Astrocyte of the spinal cord (primary cell): ENCODE results near the gene SLC2A11.

Experiments used
- DNase-seq: peaks from one replicate; pipeline ENCODE4 v3.0.0; 2011; ENCODE audit warnings: low read depth, low spot score
- H3K4me3 ChIP-seq: 2 replicates; pipeline ENCODE4 v1.5.1; 2011; ENCODE audit warnings: low read depth, mild to moderate bottlenecking, low read length, moderate library complexity
- in situ Hi-C: cut with HindIII; loops from 2 replicates; pipeline ENCODE4 v1.10.0; 2017; ENCODE audit warnings: low sequenced_read_pairs
- TF ChIP-seq, protein P1 (sequence below): IDR thresholded peaks from 2 replicates; pipeline ENCODE4 v1.5.1; 2012; ENCODE audit warnings: low read depth, mild to moderate bottlenecking, low read length, inconsistent platforms

Gene SLC2A11

DNA sequence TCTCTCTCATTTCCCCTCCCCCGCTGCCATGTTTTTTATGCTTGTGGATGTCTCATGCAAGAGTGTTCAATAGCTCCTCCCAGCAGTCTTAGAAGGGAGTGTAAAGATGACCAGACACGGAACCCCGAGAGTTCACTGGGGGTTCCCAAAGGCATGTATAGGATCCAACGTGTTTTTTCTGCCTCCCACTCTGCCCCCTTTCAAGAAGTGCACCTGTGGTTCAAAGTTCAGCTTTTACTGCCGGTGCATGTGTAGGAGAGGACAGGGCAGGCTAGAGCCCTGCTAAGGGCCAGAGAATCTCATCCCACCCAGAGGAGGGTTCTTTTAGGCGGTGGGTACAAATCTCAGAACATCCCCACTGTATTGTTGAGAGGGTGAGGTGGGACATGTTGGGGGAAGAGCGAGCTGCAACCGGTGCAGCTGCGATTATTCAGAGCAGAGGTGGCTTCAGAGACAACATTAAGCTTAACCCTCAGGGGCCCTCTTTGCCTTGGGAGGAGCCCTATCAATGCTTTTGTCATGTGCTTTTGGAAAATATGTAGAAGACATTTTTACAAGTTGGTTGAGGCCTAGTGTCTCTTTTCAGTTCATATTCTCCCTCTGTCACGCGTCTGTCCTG is 51.0 kb downstream of the SLC2A11 start:
- no peak overlapping the region for H3K4me3 ChIP-seq
- in situ Hi-C loops: no loop called here
- TF ChIP-seq, protein P1, sequence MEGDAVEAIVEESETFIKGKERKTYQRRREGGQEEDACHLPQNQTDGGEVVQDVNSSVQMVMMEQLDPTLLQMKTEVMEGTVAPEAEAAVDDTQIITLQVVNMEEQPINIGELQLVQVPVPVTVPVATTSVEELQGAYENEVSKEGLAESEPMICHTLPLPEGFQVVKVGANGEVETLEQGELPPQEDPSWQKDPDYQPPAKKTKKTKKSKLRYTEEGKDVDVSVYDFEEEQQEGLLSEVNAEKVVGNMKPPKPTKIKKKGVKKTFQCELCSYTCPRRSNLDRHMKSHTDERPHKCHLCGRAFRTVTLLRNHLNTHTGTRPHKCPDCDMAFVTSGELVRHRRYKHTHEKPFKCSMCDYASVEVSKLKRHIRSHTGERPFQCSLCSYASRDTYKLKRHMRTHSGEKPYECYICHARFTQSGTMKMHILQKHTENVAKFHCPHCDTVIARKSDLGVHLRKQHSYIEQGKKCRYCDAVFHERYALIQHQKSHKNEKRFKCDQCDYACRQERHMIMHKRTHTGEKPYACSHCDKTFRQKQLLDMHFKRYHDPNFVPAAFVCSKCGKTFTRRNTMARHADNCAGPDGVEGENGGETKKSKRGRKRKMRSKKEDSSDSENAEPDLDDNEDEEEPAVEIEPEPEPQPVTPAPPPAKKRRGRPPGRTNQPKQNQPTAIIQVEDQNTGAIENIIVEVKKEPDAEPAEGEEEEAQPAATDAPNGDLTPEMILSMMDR: no peak
- no peak for DNase-seq

DNA sequence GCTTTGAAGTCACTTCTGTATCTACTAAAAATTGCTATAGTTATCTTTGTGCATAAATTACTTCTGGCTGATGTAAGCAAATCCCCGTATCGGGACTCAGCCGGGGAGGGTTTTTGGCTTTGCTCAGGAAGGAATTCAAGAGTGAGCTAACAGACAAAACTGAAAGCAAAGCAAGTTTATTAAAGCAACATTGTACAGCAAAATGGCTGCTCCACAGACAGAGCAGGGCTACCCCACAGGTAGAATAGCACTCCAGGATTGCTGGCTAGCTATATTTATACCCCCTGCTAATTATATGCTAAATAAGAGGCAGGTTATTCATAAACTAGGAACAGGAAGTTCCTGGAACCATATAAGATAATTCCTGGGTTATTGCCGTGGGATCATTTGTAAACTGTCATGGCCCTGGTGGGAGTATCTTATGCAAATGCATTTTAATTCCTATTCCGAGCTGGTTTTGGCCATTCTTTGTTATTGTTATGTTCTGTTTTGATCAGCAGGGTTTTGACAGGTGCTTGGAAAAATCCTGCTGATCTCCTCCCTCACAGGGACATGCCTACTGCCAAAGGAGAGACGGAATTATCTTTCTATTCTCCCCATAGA is 51.7 kb downstream of the SLC2A11 start:
- in situ Hi-C loops: no loop called here
- TF ChIP-seq, protein P1: no peak

DNA sequence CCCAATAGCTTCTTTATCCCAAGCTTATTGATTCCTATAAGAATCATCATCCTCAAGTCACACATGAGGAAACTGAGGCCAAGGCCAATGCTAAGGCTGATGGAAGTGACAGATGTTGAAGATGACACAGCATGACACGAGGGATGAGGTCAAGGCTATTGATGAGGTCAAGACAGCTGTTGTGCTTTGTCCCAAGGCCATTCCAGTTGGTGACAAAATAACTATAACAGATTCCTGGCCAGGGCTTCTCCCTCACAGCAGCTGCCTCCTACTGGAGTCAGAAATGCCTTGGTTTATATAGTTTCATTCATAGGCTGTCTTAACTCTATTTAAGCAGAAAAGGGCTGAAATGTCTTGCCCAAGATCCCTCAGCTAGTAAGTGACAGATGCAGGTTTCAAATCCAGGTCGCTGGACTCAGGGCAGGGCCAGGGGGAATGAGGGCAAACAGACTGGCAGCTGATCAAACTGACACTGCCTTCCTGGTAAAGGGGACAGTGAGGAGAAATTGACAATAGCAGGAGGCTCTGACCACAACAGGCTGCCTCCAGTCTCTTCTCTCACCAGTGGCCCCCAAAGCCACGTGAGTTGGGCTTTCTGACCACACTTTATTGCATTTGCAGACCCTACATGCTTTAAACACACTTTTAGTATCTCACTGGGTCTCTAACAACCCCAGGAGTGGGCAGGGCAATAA is 53.0 kb downstream of the SLC2A11 start:
- DNase-seq: no peak
- in situ Hi-C loops: no loop called here
- H3K4me3 ChIP-seq: no peak overlapping the region
- TF ChIP-seq, protein P1: no peak

More for the DNA sequence above, 51.7 kb downstream of the SLC2A11 start:
- H3K4me3 ChIP-seq: no peak overlapping the region
- no peak for DNase-seq

DNA sequence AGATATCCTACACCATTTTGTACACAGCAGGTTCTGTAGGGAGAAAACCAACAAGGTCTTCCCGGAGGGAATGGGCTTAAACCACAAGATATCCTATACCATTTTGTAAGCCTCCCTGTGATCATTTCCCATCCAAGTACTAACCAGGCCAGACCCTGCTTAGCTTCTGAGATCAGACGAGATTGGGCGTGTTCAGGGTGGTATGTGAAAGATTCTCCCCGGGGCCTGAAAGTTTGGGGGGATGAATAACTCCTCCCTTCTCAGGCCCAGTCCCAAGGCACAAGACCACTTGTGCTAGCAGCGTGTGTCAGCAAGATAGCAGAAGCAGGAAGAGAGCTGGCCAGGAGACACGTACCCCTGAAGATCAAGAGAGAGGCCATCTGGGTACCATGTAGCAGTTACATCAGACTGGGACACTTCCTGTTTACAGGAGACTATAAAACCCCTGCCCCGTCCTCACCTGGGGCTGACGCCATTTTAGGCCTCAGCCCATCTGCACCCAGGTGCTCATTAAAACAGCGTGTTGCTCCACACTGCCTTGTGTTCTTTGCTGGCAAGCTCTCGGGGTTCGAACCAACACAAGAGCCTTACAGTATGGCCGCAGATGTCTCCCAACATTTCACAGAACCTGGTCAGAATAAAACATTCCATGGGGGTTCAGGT is 53.8 kb downstream of the SLC2A11 start:
- TF ChIP-seq, protein P1: no peak
- no peak for DNase-seq
- no peak overlapping the region for H3K4me3 ChIP-seq
- in situ Hi-C loops: no loop called here

DNA sequence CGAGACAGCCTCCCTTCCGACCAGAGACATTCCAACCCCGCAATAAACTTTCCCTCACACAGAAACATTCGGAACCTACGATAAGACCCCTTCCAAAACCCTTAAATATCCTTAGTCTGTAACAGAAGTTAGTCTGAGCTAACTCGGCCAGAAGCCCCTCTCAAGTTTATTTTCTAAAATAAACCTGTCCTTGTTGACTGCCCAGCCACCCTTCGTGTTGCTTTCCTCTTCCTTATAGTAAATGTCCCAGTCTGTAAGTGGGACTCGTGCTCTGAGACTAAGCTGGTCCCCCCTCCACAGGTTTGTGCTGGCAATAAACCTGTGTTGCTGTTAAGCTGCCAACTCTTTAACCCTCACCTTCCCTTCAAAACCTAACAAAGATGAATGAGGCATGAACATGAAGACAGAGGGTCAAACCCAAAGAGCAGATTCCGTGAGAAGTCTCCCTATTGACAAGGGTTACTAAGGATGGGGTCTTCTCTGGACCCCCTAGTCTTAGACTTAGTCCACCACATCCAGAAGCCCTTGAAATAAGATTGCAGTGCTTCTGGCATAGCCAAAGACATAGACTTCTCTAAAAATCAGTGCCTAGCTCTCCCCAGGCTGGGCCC is 54.7 kb downstream of the SLC2A11 start:
- in situ Hi-C loops: no loop called here
- no peak overlapping the region for H3K4me3 ChIP-seq
- TF ChIP-seq, protein P1: no peak
- no peak for DNase-seq

DNA sequence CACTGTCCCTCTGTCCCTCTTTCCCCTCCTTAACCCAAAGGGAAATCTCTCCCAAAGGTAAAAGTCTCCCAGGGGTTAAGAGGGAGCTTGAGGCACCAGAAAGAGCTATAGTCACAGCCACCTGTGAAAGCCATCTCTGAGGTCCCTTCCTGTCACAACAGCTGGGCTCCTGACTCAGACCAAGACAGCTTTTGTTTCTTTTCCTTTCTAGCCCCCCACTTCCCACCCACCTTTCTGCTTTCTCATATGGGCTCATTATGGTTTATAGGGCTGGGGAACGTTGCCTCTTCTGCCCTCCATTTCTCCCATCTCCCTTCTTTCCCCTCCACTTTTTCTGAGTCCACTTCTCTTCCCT is 55.6 kb downstream of the SLC2A11 start:
- peak overlapping the region; percentile 69 for H3K4me3 ChIP-seq
- in situ Hi-C loops: no loop called here
- TF ChIP-seq, protein P1: no peak
- DNase-seq: no peak
